Measurements from ENCODE around the gene MIA2.
A peak's percentile ranks its signal among the peaks of the same experiment; 100 is the strongest.

Gene MIA2

DNA sequence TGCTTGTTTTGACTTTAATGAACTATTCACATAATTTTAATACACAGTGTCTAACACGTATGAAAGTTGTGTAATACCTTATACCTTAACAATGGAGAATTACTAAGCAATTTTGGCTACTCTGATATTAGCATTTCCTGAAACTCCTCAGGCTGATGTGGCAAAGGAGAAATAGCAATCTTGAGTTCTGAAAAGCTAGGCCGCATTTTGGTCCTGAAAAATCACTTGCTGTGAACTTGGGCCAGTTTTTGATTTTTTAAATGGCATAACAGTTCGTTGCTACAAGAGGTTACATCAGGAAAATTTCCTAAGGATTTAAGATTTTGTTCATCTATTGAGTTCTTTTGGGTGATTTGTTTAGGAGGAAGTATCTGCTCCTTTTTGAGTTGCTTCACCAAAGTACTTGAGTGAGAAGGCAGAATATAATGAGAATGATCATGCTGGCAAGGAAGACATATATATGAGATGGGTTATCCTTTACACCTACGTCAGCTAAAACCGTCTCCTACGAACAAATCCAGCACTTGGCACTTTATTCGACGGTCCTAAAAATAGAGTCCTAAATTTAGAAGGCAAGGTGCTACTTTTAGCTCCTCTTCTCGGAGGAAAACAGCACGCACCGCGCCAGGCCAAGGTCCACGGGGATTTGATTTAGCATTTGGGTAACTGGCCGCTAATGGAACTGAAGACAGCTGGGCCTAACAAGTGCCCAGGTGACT, 32.2 kb downstream of the MIA2 start:
- TF ChIP-seq, protein P1, sequence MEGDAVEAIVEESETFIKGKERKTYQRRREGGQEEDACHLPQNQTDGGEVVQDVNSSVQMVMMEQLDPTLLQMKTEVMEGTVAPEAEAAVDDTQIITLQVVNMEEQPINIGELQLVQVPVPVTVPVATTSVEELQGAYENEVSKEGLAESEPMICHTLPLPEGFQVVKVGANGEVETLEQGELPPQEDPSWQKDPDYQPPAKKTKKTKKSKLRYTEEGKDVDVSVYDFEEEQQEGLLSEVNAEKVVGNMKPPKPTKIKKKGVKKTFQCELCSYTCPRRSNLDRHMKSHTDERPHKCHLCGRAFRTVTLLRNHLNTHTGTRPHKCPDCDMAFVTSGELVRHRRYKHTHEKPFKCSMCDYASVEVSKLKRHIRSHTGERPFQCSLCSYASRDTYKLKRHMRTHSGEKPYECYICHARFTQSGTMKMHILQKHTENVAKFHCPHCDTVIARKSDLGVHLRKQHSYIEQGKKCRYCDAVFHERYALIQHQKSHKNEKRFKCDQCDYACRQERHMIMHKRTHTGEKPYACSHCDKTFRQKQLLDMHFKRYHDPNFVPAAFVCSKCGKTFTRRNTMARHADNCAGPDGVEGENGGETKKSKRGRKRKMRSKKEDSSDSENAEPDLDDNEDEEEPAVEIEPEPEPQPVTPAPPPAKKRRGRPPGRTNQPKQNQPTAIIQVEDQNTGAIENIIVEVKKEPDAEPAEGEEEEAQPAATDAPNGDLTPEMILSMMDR (conservative IDR thresholded peaks at IDR 0.05; ENCODE audit: control insufficient read depth, insufficient read depth, low read depth, low read length): no peak
- H3K4me3 ChIP-seq (ENCODE audit: control insufficient read depth, low read depth, low read length): peak overlapping the region; percentile 96
- peak; percentile 29 for DNase-seq (ENCODE audit: low read depth)

DNA sequence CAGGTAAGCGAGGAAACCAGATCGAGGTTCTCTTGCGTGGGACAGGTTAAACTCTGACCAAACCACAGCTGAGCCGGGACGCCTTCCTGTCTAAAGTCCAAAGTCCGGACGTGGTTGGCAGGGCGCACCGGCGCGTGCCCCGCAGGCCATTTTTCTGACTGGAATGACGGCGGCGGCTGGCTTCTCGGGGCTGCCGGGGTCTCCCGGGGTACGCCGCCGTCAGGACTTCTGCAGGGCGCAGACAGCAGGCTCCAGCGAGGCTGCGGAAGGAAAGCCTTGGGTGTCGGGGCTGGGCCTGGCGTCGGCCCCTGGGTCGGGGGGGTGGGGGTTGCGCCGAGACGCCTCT, 32.8 kb downstream of the MIA2 start:
- peak; percentile 60 for DNase-seq (ENCODE audit: low read depth)
- TF ChIP-seq, protein P1 (conservative IDR thresholded peaks at IDR 0.05; ENCODE audit: control insufficient read depth, insufficient read depth, low read depth, low read length): no peak
- peak overlapping the region; percentile 96 for H3K4me3 ChIP-seq (ENCODE audit: control insufficient read depth, low read depth, low read length)

DNA sequence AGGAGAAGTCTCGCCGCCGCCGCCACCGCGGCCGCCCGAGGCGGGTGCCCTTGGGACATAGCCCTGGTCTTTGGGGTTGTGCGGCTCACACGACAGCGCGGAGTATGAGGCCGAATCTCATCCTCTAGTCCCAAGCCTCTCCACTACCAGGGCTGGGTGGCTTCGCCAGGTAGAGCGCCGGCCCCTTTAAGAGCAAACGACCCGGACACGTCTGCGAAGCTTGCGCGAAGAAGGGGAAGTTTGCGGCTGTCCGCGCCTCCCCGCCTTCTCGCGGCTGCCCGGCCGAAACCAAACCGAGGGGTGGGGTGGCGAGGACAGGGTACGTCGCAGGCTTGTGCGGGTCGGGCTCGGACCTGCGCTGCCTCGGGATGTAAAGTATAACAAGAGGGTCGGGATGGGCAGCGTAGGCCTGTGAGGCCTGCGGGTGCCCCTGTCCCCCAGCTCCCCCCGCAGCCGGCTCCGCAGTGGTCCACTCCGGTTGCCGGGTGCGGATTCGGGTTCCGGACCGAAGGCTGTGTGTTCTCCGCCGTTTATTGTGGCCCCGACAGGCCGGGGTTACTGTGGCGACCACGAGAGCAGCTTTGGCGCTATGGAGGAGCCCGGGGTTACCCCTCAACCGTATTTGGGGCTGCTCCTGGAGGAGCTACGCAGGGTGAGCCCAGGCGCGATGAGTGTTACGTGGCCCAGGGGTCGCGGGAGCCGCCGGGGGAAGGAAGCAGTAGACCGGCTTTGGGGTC, 33.3 kb downstream of the MIA2 start:
- TF ChIP-seq, protein P1 (conservative IDR thresholded peaks at IDR 0.05; ENCODE audit: control insufficient read depth, insufficient read depth, low read depth, low read length): no peak
- H3K4me3 ChIP-seq (ENCODE audit: control insufficient read depth, low read depth, low read length): peak overlapping the region; percentile 96
- peak; percentile 77 for DNase-seq (ENCODE audit: low read depth)

DNA sequence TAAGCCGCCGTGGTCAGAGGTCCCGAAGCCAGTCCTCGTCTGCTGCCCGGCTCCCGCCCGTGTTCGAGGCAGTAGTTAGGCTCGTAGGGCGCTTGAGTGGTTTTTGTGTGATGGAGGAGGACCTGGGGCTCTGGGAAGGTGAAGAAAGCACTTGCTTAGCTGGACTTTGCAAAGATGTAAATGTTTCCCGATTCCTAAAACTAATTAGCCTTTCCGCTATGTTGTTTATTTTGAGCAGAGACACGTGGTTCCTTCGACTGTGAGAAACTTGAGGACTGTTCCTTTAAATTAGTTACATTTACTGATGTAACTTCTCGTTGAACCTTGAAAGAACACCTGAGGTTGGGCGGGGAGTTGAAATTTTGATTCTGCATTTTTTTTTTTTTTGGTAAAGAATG, 33.9 kb downstream of the MIA2 start:
- DNase-seq (ENCODE audit: low read depth): peak; percentile 24
- H3K4me3 ChIP-seq (ENCODE audit: control insufficient read depth, low read depth, low read length): peak overlapping the region; percentile 96
- TF ChIP-seq, protein P1 (conservative IDR thresholded peaks at IDR 0.05; ENCODE audit: control insufficient read depth, insufficient read depth, low read depth, low read length): no peak

DNA sequence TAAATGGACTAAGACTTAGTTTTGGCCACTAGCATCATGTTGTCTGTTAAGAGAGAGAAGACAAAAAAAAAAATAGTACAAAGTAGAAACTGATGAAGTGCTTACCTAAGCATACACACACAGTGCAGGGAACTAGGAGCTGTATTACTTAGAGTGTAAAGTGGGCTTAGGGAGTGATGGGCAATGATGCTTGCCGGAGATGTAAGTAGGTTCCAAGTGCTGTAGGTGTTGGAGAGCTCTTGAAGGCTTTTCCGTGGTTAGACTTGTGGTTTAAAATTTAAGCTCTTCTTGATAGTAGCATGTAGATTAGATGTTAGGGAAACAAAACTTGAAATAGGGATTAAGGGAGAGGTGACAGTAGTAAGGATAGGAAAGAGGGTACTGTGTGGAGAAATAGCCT, 34.7 kb downstream of the MIA2 start:
- peak overlapping the region; percentile 96 for H3K4me3 ChIP-seq (ENCODE audit: control insufficient read depth, low read depth, low read length)
- TF ChIP-seq, protein P1 (conservative IDR thresholded peaks at IDR 0.05; ENCODE audit: control insufficient read depth, insufficient read depth, low read depth, low read length): no peak
- peak; percentile 32 for DNase-seq (ENCODE audit: low read depth)

DNA sequence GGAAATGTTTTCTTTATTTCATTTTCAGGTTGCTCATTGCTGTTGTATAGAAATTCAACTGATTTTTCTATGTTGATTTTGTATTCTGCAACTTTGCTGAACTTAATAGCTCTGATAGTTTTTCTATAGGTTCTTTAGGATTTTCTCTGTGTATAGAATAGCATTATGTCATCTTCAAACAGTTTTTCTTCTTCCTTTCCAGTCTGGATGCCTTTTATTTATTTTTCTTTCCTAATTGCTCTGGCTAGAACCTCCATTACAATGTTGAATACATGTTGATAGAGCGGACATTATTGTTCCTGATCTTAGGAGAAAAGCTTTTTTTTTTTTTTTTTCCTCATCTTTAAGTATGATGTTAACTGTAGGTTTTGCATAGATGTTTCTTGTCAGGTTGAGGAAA, 39.2 kb downstream of the MIA2 start:
- no peak for DNase-seq (ENCODE audit: low read depth)
- TF ChIP-seq, protein P1 (conservative IDR thresholded peaks at IDR 0.05; ENCODE audit: control insufficient read depth, insufficient read depth, low read depth, low read length): no peak
- H3K4me3 ChIP-seq (ENCODE audit: control insufficient read depth, low read depth, low read length): no peak overlapping the region

Data from fibroblast of mammary gland (primary cell).